ENCODE measurements around the gene MEX3D. TPM values are rescaled to one million over a fixed set of nuclear protein-coding genes. Genes with fewer than 3 reads are reported as not detected.

Gene MEX3D
- total RNA-seq, 4 donors from 2014 or later: 21.4 to 26.6 (median 23.0) TPM

- H3K36me3 ChIP-seq: peaks cover 23 to 90% (median 42%) of the 10 kb centered on the region in 3 donors
- 93 to 95% methylated on average over 5 to 16 of the region's 20 CpGs for WGBS, 2 donors
- no peak for TF ChIP-seq CTCF (IDR thresholded peaks at IDR 0.05)
- no peak for TF ChIP-seq POLR2A (IDR thresholded peaks at IDR 0.05)
Observed at GRCh38 chr19:1580382-1580781, 12.3 kb upstream of the MEX3D start.

DNA sequence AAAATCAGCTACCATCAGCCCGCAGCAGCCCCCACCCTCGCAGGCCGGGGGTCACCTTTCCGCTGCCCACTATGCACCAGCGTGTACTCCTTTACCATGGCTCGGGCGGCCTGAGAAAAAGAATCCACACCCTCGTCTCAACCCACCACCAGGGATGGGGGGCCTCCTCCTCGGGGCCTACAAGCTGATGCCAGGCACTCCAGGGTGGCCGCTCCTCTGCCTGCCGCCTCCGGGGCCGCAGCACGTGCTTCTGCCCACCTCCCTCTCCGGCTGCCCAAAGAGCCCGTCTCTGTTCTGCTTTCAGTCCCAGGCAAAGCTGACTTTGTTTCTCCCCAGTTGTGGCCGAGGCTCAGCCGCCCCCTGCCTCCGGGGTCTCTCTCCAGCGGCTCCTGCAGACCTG, 11.1 kb upstream of the MEX3D start:
- Histone ChIP-seq H3K27ac (no peak overlapping the region), H3K4me1 (no peaks in the 10 kb centered on the region), H3K36me3 (peaks cover 23 to 80% (median 40%) of the 10 kb centered on the region in 3 donors), H3K4me3 (no peak overlapping the region), H3K9me3 (no peaks in the 10 kb centered on the region), H3K27me3 (no peaks in the 10 kb centered on the region)
- no peak for TF ChIP-seq CTCF (IDR thresholded peaks at IDR 0.05)
- no peak for TF ChIP-seq POLR2A (IDR thresholded peaks at IDR 0.05)
- 92 to 93% methylated on average over 20 of the region's 20 CpGs for WGBS, 2 donors
- intact Hi-C loops (cut with DNase I): no loop called here
- no peak for DNase-seq

More at GRCh38 chr19:1580382-1580781, 12.3 kb upstream of the MEX3D start:
- Histone ChIP-seq H3K9me3 (no peaks in the 10 kb centered on the region), H3K4me3 (no peak overlapping the region), H3K27ac (no peak overlapping the region), H3K4me1 (no peaks in the 10 kb centered on the region), H3K27me3 (no peaks in the 10 kb centered on the region)
- intact Hi-C loops (cut with DNase I): no loop called here
- DNase-seq: no peak

DNA sequence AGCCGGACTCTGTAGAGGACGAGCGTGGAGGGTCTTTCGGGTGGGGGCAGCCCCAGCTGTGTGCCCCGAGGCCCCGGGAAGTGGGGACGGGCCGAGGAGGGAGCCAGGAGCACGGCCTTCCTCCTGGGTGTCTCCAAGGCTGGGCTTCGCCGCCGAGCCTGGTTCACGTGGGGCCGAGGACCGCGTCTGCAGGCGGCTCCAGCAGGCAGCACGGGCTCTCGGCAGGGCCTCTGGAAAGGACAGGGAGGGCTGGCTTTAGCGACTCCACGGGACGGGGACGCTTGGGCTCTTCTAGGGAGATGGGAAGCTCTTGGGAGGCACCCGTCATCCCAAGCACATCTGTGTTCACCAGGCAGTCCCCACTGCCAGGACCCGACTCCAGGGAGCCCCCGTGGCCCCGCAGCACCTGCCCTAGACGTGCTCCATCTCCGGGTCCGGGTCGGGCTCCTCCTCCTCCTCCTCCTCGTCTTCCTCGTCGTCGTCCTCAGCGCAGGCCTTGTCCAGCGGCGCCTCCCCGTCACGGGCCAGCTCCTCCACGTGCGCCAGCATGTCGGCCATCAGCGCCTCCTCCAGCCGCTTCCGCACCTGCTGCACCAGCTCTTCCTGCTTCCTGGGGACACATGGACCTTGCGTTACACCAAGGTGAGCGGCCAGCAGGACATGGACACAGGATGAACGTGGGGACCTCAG, 9.9 kb upstream of the MEX3D start:
- DNase-seq: no peak

GRCh38 chr19:1577090-1577928, 9.2 kb upstream of the MEX3D start:
- Histone ChIP-seq H3K9me3 (no peaks in the 10 kb centered on the region), H3K4me3 (no peak overlapping the region), H3K4me1 (no peaks in the 10 kb centered on the region), H3K27me3 (no peaks in the 10 kb centered on the region), H3K27ac (no peak overlapping the region), H3K36me3 (peaks cover 23 to 61% (median 25%) of the 10 kb centered on the region in 3 donors)
- WGBS, 2 donors: 78% methylated on average over 8 of the region's 41 CpGs; no CpG with 5 or more reads in 1 of the 2 donors
- intact Hi-C loops (cut with DNase I): no loop called here
- TF ChIP-seq CTCF (IDR thresholded peaks at IDR 0.05) (no peak), POLR2A (IDR thresholded peaks at IDR 0.05) (no peak)
- no peak for DNase-seq

More for the DNA sequence above, 9.9 kb upstream of the MEX3D start:
- no peak overlapping the region for H3K4me3 ChIP-seq
- 88% methylated on average over 15 to 22 of the region's 49 CpGs for WGBS, 2 donors
- TF ChIP-seq CTCF (IDR thresholded peaks at IDR 0.05) (no peak), POLR2A (IDR thresholded peaks at IDR 0.05) (no peak)
- no peak overlapping the region for H3K27ac ChIP-seq
- intact Hi-C loops (cut with DNase I): no loop called here
- no peaks in the 10 kb centered on the region for H3K27me3 ChIP-seq
- no peaks in the 10 kb centered on the region for H3K4me1 ChIP-seq
- no peaks in the 10 kb centered on the region for H3K9me3 ChIP-seq
- peaks cover 23 to 69% (median 32%) of the 10 kb centered on the region in 3 donors for H3K36me3 ChIP-seq

Measured in esophagus squamous epithelium (tissue), 5 donors.